ENCODE measurements around the gene GLMN. TPM values are rescaled to one million over a fixed set of nuclear protein-coding genes. Genes with fewer than 3 reads are reported as not detected.

The GLMN gene
- total RNA-seq, 6 donors from 2014 or later: 4.8 to 16.8 (median 6.0) TPM

DNA sequence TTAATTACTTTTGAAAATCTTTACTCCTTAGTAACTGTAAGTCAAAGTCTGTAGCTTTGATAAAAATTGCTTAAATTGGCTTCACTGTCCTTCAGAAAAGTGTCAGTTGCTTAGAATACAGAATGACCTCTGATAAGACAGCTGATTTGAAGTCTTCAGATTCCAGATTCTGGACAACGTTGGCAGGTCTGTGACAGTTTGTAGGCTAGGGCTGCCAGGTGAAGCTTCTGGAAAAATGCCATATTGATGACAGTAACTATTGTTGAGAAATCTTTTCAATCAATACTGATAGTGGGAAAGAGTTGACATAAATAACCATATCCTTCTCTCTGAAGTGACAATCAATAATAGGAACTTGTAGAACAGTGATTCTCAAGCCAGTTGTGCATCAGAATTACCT lies 41.4 kb upstream of the GLMN start:
- Histone ChIP-seq H3K4me3 (no peak overlapping the region), H3K9me3 (no peaks in the 10 kb centered on the region), H3K27ac (no peak overlapping the region), H3K36me3 (peaks cover 0 to 22% (median 3%) of the 10 kb centered on the region in 4 donors), H3K4me1 (no peaks in the 10 kb centered on the region), H3K27me3 (no peaks in the 10 kb centered on the region)
- DNase-seq: no peak
- WGBS, 2 donors: 71 to 76% methylated on average over 1 of the region's 1 CpG
- TF ChIP-seq POLR2AphosphoS5 (IDR thresholded peaks at IDR 0.05) (no peak), POLR2A (IDR thresholded peaks at IDR 0.05) (no peak), EP300 (IDR thresholded peaks at IDR 0.05) (no peak)
- TF ChIP-seq, protein P1, sequence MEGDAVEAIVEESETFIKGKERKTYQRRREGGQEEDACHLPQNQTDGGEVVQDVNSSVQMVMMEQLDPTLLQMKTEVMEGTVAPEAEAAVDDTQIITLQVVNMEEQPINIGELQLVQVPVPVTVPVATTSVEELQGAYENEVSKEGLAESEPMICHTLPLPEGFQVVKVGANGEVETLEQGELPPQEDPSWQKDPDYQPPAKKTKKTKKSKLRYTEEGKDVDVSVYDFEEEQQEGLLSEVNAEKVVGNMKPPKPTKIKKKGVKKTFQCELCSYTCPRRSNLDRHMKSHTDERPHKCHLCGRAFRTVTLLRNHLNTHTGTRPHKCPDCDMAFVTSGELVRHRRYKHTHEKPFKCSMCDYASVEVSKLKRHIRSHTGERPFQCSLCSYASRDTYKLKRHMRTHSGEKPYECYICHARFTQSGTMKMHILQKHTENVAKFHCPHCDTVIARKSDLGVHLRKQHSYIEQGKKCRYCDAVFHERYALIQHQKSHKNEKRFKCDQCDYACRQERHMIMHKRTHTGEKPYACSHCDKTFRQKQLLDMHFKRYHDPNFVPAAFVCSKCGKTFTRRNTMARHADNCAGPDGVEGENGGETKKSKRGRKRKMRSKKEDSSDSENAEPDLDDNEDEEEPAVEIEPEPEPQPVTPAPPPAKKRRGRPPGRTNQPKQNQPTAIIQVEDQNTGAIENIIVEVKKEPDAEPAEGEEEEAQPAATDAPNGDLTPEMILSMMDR (IDR thresholded peaks at IDR 0.05): no peak
- ATAC-seq (ENCODE audit: low FRiP score in 2 of 2): no peak

- DNase-seq: no peak
- H3K27ac ChIP-seq: no peak overlapping the region
- no peak overlapping the region for H3K4me3 ChIP-seq
- WGBS, 2 donors: 80 to 87% methylated on average over 3 of the region's 3 CpGs
- no peaks in the 10 kb centered on the region for H3K4me1 ChIP-seq
- peaks cover 0 to 25% (median 5%) of the 10 kb centered on the region in 4 donors for H3K36me3 ChIP-seq
- TF ChIP-seq, protein P1 (IDR thresholded peaks at IDR 0.05): no peak
- H3K9me3 ChIP-seq: no peaks in the 10 kb centered on the region
- no peaks in the 10 kb centered on the region for H3K27me3 ChIP-seq
- ATAC-seq (ENCODE audit: low FRiP score in 2 of 2): no peak
Measured at GRCh38 chr1:92333668-92334067, 34.9 kb upstream of the GLMN start.

DNA sequence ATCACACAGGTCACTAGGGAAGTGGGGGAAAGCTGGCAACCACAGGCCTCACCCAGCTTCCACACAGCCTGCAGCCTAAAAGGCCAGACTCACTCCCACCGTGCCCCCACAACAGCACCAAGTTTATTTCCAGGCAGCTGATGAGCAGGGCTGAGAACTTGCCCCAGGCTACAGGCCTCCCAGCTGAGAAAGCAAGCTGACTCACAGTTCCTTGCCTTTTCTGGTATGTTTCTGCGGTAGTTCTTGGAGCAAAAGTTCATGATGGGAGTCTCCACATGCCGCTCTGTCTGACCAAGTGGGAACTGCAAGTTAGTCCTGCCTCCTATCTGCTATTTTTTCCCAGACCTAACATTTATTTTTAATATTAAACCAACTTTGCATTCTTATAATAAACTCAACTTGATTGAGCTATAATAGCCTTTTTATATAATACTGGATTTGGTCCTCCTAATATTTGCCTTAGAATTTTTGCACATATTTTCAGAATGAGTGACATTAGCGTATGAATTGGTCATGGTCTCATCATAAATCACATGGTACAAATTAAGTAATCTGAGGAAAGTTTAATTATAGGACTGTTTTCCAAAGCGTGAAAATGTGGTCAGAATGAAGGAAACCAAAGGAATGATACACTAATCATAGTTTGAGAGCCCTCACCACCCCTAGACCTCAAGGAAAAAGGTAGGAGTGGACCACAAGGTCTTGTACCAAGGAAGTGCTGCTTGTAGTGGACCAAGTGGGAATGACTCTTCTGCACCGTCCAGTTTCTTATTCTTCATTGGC lies 30.8 kb upstream of the GLMN start:
- DNase-seq: no peak
- H3K4me3 ChIP-seq: no peak overlapping the region
- H3K9me3 ChIP-seq: peaks cover 0 to 24% (median 10%) of the 10 kb centered on the region in 4 donors
- WGBS, 2 donors: 94 to 98% methylated on average over 6 of the region's 6 CpGs
- no peak overlapping the region for H3K27ac ChIP-seq
- ATAC-seq (ENCODE audit: low FRiP score in 2 of 2): no peak
- H3K36me3 ChIP-seq: peaks cover 0 to 33% (median 7%) of the 10 kb centered on the region in 4 donors
- no peaks in the 10 kb centered on the region for H3K4me1 ChIP-seq
- no peaks in the 10 kb centered on the region for H3K27me3 ChIP-seq
- TF ChIP-seq POLR2A (IDR thresholded peaks at IDR 0.05): no peak
- TF ChIP-seq POLR2AphosphoS5 (IDR thresholded peaks at IDR 0.05): no peak
- TF ChIP-seq, protein P1 (IDR thresholded peaks at IDR 0.05): no peak
- TF ChIP-seq EP300 (IDR thresholded peaks at IDR 0.05): no peak

DNA sequence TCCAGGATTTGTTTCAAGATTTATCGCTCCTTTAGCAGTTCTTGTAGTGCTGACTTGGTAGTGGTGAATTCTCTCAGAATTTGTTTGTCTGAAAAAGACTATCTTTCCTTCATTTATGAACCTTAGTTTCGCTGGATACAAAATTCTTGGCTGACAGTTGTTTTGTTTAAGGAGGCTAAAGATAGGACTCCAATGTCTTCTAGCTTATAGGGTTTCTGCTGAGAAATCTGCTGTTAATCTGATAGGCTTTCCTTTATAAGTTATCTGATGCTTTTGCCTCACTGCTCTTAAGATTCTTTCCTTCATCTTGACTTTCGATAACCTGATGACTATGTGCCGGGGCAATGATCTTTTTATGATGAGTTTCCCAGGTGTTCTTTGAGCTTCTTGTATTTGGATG lies 29.0 kb upstream of the GLMN start:
- no peak for DNase-seq
- Histone ChIP-seq H3K36me3 (peaks cover 0 to 44% (median 19%) of the 10 kb centered on the region in 4 donors), H3K27ac (no peak overlapping the region), H3K27me3 (no peaks in the 10 kb centered on the region), H3K4me3 (no peak overlapping the region), H3K4me1 (no peaks in the 10 kb centered on the region), H3K9me3 (peaks cover 0 to 24% (median 10%) of the 10 kb centered on the region in 4 donors)
- no peak for ATAC-seq (ENCODE audit: low FRiP score in 2 of 2)
- TF ChIP-seq, protein P1 (IDR thresholded peaks at IDR 0.05): no peak
- TF ChIP-seq POLR2AphosphoS5 (IDR thresholded peaks at IDR 0.05) (no peak), EP300 (IDR thresholded peaks at IDR 0.05) (no peak), POLR2A (IDR thresholded peaks at IDR 0.05) (no peak)
- 96 to 99% methylated on average over 4 of the region's 4 CpGs for WGBS, 2 donors

GRCh38 chr1:92326681-92327080 lies 27.9 kb upstream of the GLMN start:
- Histone ChIP-seq H3K4me1 (no peaks in the 10 kb centered on the region), H3K4me3 (no peak overlapping the region), H3K9me3 (peaks cover 0 to 24% (median 10%) of the 10 kb centered on the region in 4 donors), H3K36me3 (peaks cover 0 to 53% (median 19%) of the 10 kb centered on the region in 4 donors), H3K27ac (no peak overlapping the region), H3K27me3 (no peaks in the 10 kb centered on the region)
- TF ChIP-seq, protein P1 (IDR thresholded peaks at IDR 0.05): no peak
- TF ChIP-seq POLR2AphosphoS5 (IDR thresholded peaks at IDR 0.05) (no peak), EP300 (IDR thresholded peaks at IDR 0.05) (no peak), POLR2A (IDR thresholded peaks at IDR 0.05) (no peak)
- ATAC-seq (ENCODE audit: low FRiP score in 2 of 2): no peak
- WGBS, 2 donors: 86 to 87% methylated on average over 1 of the region's 1 CpG
- DNase-seq: no peak
